Peyer's patch (tissue), 4 donors: Measurements from ENCODE around the gene UBE4B. TPM values are rescaled to one million over a fixed set of nuclear protein-coding genes. Genes with fewer than 3 reads are reported as not detected.
"Not testable (repeated sequence)": the region's sequence is repeated elsewhere in the genome, so short reads cannot be mapped to it uniquely, and the experiment has no call there.

Source experiments
- DNase-seq, 3 donors: peaks; one replicate each; pipeline ENCODE4 v3.0.0-alpha.2; 2017 to 2019
- H3K27ac ChIP-seq, 4 donors: fragments of 200-600 bp; sonication (generic); one replicate each; pipeline ENCODE4 v1.5.1; 2016 to 2019
- H3K27me3 ChIP-seq, 2 donors: fragments of 200-600 bp; sonication (generic); one replicate each; pipeline ENCODE4 v1.5.1; 2019
- H3K36me3 ChIP-seq, 3 donors: fragments of 200-600 bp; sonication (generic); one replicate each; pipeline ENCODE4 v1.5.1; 2016 to 2019
- H3K4me1 ChIP-seq, 4 donors: fragments of 200-600 bp; sonication (generic); one replicate each; pipeline ENCODE4 v1.5.1; 2016 to 2019
- H3K4me3 ChIP-seq, 4 donors: fragments of 200-600 bp; sonication (generic); 1 replicate in 3 of 4; 2 replicates in 1 of 4; pipeline ENCODE4 v1.5.1; 2016 to 2019; ENCODE audit warnings: mild to moderate bottlenecking in 1 of 4
- H3K9me3 ChIP-seq, 4 donors: fragments of 200-600 bp; sonication (generic); one replicate each; pipeline ENCODE4 v1.5.1; 2016 to 2019; ENCODE audit warnings: mild to moderate bottlenecking in 1 of 4
- POLR2A ChIP-seq, 2 donors: fragments of 450-650 bp; IDR thresholded peaks; one replicate each; pipeline ENCODE4 v1.5.1; 2017; ENCODE audit warnings: antibody characterized with exemption in 2 of 2, mild to moderate bottlenecking in 2 of 2, moderate library complexity in 2 of 2
- total RNA-seq, 4 donors: library from RNA; depleted of rRNA; stranded (reverse); fragments of >200 nt; gene quantifications; one replicate each; pipeline ENCODE4 v1.1.0, GENCODE V29; 2016
- TF ChIP-seq, protein P1 (sequence below), 6 experiments: fragments of 450-650 bp in 4 of 6; fragments of 200-600 bp in 2 of 6; sonication (generic) in 1 of 6; IDR thresholded peaks; one replicate each; pipeline ENCODE4 v1.5.1; 2017 to 2019; ENCODE audit warnings: antibody characterized with exemption in 6 of 6, mild to moderate bottlenecking in 3 of 6, moderate library complexity in 1 of 6

Gene UBE4B
- total RNA-seq, 4 donors from 2014 or later, result 40.3 to 102 (median 67.8) TPM

GRCh38 chr1:10007169-10007568, 25.6 kb upstream of the UBE4B start:
- TF ChIP-seq, protein P1, sequence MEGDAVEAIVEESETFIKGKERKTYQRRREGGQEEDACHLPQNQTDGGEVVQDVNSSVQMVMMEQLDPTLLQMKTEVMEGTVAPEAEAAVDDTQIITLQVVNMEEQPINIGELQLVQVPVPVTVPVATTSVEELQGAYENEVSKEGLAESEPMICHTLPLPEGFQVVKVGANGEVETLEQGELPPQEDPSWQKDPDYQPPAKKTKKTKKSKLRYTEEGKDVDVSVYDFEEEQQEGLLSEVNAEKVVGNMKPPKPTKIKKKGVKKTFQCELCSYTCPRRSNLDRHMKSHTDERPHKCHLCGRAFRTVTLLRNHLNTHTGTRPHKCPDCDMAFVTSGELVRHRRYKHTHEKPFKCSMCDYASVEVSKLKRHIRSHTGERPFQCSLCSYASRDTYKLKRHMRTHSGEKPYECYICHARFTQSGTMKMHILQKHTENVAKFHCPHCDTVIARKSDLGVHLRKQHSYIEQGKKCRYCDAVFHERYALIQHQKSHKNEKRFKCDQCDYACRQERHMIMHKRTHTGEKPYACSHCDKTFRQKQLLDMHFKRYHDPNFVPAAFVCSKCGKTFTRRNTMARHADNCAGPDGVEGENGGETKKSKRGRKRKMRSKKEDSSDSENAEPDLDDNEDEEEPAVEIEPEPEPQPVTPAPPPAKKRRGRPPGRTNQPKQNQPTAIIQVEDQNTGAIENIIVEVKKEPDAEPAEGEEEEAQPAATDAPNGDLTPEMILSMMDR (IDR thresholded peaks at IDR 0.05), result no peak
- no peak for TF ChIP-seq POLR2A (IDR thresholded peaks at IDR 0.05)
- H3K4me1 ChIP-seq, result no peaks in the 10 kb centered on the region
- no peak overlapping the region for H3K4me3 ChIP-seq
- H3K27ac ChIP-seq, result no peak overlapping the region
- H3K36me3 ChIP-seq, result no peaks in the 10 kb centered on the region
- no peak for DNase-seq
- no peaks in the 10 kb centered on the region for H3K27me3 ChIP-seq
- no peaks in the 10 kb centered on the region for H3K9me3 ChIP-seq

DNA sequence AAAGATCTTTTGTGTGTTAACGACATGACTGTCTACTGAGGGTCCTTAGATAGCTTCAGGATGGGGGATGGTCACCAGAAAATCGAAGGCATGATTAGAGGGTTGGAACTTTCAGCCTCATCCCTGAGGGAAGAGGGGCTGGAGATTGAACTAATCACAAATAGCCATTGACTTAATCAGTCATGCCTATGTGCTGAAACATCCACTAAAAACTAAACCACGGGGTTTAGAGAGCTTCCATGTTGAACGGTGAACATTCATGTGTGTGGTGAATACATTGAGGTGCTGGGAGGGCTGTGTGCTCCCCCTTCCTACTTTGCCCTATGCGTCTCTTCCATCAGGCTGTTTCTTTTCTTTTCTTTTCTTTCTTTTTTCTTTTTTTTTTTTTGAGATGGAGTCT, 18.7 kb upstream of the UBE4B start:
- H3K4me1 ChIP-seq, result no peaks in the 10 kb centered on the region
- no peaks in the 10 kb centered on the region for H3K27me3 ChIP-seq
- no peak overlapping the region for H3K27ac ChIP-seq
- H3K9me3 ChIP-seq, result no peaks in the 10 kb centered on the region
- TF ChIP-seq, protein P1 (IDR thresholded peaks at IDR 0.05), result no peak
- no peak for TF ChIP-seq POLR2A (IDR thresholded peaks at IDR 0.05)
- H3K36me3 ChIP-seq, result no peaks in the 10 kb centered on the region
- DNase-seq, result no peak
- no peak overlapping the region for H3K4me3 ChIP-seq

DNA sequence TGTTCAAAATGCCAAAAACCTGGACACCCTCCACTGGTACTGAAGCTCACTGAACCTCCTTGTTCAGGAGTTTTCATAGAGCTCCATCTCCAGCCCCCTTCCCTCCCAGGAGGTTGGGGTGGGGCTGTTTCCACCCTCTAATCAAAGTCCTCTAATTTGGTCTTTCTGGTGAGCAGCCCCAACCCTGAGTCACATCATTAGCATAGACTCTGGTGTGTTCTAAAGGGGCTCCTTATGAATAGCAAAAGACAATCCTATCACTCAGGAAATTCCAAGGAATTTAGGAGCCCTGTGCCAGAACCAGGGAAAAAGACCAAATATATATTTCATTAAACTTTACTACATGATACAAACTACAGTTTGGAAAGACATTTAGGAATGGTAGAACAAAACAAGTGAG, 13.2 kb upstream of the UBE4B start:
- no peaks in the 10 kb centered on the region for H3K36me3 ChIP-seq
- H3K27me3 ChIP-seq, result no peaks in the 10 kb centered on the region
- no peak overlapping the region for H3K27ac ChIP-seq
- H3K4me1 ChIP-seq, result no peaks in the 10 kb centered on the region
- no peak overlapping the region for H3K4me3 ChIP-seq
- no peak for TF ChIP-seq POLR2A (IDR thresholded peaks at IDR 0.05)
- TF ChIP-seq, protein P1 (IDR thresholded peaks at IDR 0.05), result no peak
- DNase-seq, result no peak
- no peaks in the 10 kb centered on the region for H3K9me3 ChIP-seq

- DNase-seq, result no peak
- Histone ChIP-seq H3K27ac (no peak overlapping the region), H3K27me3 (no peaks in the 10 kb centered on the region), H3K4me1 (no peaks in the 10 kb centered on the region), H3K4me3 (no peak overlapping the region), H3K36me3 (no peaks in the 10 kb centered on the region), H3K9me3 (no peaks in the 10 kb centered on the region)
- TF ChIP-seq, protein P1 (IDR thresholded peaks at IDR 0.05), result no peak
- no peak for TF ChIP-seq POLR2A (IDR thresholded peaks at IDR 0.05)
These were observed 12.7 kb upstream of the UBE4B start for GRCh38 chr1:10020086-10020485.

GRCh38 chr1:10020678-10021077, 12.1 kb upstream of the UBE4B start:
- H3K27ac ChIP-seq, H3K4me1 ChIP-seq, H3K4me3 ChIP-seq, H3K9me3 ChIP-seq, DNase-seq, H3K36me3 ChIP-seq, H3K27me3 ChIP-seq: not testable (repeated sequence)

GRCh38 chr1:10021992-10022391, 10.8 kb upstream of the UBE4B start:
- not testable (repeated sequence) for H3K9me3 ChIP-seq, H3K27me3 ChIP-seq, H3K27ac ChIP-seq, H3K4me1 ChIP-seq, DNase-seq, H3K4me3 ChIP-seq, H3K36me3 ChIP-seq

GRCh38 chr1:10022656-10023055, 10.1 kb upstream of the UBE4B start:
- DNase-seq, result no peak
- H3K27ac ChIP-seq, result no peak overlapping the region

More at GRCh38 chr1:10022656-10023055, 10.1 kb upstream of the UBE4B start:
- H3K36me3 ChIP-seq, result no peaks in the 10 kb centered on the region
- no peak overlapping the region for H3K4me3 ChIP-seq
- no peaks in the 10 kb centered on the region for H3K9me3 ChIP-seq
- TF ChIP-seq, protein P1 (IDR thresholded peaks at IDR 0.05), result no peak
- no peak for TF ChIP-seq POLR2A (IDR thresholded peaks at IDR 0.05)
- no peaks in the 10 kb centered on the region for H3K4me1 ChIP-seq
- H3K27me3 ChIP-seq, result no peaks in the 10 kb centered on the region
